Vagina (tissue), 2 donors: ENCODE results near the gene RNASE4.

Experiments
- CTCF ChIP-seq, 3 experiments: fragments of 450-650 bp in 2 of 3; fragments of 200-600 bp in 1 of 3; sonication (generic) in 1 of 3; IDR thresholded peaks; one replicate each; pipeline ENCODE4 v1.5.1; 2017 to 2019; ENCODE audit warnings: antibody characterized with exemption in 3 of 3, mild to moderate bottlenecking in 2 of 3, moderate library complexity in 2 of 3
- POLR2A ChIP-seq, 2 donors: fragments of 450-650 bp; IDR thresholded peaks; one replicate each; pipeline ENCODE4 v1.6.1; 2017; ENCODE audit warnings: antibody characterized with exemption in 2 of 2, mild to moderate bottlenecking in 2 of 2, moderate library complexity in 2 of 2
- POLR2AphosphoS5 ChIP-seq, 2 donors: sonication (generic); formaldehyde crosslinking; IDR thresholded peaks; one replicate each; pipeline ENCODE4 v1.9.0; 2017; ENCODE audit warnings: antibody characterized with exemption in 2 of 2, mild to moderate bottlenecking in 2 of 2, low read depth in 1 of 2; ENCODE audit not compliant: insufficient read depth in 1 of 2

GRCh38 chr14:20659336-20659735, 25.0 kb upstream of the RNASE4 start:
- TF ChIP-seq CTCF (IDR thresholded peaks at IDR 0.05) (no peak), POLR2AphosphoS5 (IDR thresholded peaks at IDR 0.05; ENCODE audit: insufficient read depth in 1 of 2, low read depth in 1 of 2) (no peak), POLR2A (IDR thresholded peaks at IDR 0.05) (no peak)
